Activated T-cell treated with anti-CD3 and anti-CD28 coated beads, Interleukin-2, amount 50 U/mL, for 1 hour (primary cell): ENCODE data around the gene ATG4C.

Experiments used
- DNase-seq: peaks from one replicate; pipeline ENCODE4 v3.0.0-alpha.2; 2020

ATG4C gene

DNA sequence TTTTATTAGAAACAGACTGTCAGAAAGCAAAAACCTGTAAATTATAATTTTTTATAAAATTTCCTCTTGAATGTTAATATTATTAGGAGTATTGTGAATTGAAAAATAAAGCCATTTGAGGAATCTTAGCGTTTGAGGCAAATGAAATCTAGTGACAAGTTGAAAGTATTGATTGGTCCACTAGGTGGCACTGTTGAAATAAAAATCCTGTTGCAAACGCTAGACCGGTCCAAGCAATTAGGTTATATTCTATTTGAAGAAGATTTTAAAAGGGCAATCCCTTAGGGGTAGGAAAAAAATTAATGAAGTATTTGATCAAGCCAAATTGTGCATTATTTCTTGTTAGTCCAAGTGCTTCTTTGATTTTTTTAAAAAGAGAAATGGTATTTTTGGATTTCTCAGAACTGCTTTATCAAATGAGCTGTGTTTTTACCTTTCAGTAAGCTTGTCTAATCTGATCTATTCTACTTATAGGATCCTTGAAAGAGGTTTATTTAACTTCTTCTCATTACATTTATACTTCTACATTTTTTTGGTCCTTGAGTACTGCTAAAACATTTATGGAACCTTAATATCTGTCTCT lies 57.7 kb downstream of the ATG4C start:
- no peak for DNase-seq

DNA sequence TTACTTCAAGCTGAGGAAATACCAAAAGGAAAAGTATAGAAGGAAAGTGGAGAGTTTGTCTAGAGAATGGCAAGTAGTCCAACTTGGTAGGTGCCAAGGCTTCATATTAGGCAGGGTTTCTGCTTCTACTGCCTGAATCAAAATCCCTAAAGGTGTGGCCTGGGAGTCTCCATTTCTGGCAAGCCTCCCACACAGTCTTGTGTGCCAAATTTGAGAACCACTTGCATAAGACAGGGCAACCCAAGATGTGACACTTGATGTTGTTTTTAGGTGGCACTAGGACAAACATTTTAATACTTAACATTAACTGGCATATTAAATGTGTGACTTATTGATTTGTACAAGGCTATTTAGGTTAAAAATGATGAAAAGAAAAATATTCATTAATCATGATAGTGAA lies 60.1 kb downstream of the ATG4C start:
- no peak for DNase-seq

DNA sequence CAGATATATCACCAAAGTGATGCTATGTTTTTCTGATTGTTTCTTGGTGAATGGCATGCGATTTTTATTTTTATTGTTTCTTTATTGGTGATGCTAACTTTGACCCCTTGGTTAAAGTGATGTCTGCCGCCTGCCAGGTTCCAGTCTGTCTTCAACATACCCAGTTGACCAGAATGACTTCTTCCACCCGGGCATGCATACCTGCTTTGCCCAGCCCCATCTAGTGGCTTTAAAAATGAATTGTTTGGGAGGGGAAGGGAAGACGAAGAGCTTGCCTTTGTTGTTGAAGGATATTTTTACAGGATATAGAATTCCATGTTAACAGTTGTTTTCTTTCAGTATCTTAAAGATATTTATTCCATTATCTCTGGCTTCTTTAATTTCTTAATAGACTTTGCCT lies 65.1 kb downstream of the ATG4C start:
- no peak for DNase-seq

DNA sequence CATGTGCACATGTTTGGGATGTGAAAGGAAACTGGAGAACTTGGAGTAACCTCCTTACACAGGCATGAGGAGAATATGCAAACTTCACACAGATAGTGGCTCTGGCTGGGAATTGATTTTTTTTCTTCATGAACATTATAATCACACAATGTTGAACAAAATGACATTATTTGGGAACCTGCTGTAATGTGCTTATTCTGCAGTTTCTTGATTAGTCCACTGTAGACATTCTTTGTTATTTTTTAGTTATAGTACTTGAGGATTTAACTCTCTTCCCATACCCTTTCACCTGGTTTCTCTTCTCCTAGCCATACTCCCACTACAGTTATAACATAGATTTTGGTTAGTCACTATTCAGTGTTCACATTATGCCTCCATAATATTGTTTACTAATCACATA lies 68.3 kb downstream of the ATG4C start:
- DNase-seq = no peak

DNA sequence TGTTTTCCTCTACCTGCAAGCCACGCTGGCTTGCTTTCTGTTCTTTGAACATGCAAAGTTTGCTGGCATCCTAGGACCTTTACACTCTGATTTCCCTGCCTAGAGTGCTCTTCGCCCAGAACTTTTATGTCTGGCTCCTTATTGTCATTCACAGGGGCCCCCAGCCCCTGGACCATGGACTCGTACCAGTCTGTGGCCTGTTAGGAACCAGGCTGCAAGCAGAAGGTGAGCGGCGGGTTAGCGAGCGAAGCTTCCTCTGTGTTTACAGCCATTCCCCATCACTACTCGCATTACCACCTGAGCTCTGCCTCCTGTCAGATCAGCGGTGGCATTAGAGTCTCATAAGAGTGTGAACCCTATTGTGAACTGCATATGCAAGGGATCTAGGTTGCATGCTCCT lies 73.0 kb downstream of the ATG4C start:
- no peak for DNase-seq

DNA sequence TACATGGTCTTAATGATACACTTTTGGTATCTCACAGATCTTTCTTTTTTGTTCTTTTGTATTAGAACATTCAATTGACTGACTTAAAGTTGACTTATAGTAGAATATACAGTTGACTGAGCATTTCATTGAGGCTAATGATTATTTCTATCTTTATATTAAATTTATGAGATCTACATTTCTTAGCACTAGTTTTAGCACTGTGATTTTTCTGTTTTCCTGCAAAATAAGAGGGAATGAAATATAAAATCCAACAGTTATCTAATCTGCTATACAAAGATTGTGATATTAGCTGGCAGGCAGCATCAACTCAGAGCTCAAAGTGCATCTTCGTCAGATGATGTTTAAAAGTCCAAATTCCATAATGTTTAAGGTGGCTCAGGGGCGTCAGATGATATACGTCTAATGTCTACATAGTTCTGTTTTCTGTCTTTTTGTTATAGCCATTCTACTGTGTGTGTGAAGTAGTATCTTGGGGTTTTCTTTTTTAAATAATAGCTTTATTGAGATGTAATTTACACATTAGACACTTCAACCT lies 85.4 kb downstream of the ATG4C start:
- DNase-seq = no peak

DNA sequence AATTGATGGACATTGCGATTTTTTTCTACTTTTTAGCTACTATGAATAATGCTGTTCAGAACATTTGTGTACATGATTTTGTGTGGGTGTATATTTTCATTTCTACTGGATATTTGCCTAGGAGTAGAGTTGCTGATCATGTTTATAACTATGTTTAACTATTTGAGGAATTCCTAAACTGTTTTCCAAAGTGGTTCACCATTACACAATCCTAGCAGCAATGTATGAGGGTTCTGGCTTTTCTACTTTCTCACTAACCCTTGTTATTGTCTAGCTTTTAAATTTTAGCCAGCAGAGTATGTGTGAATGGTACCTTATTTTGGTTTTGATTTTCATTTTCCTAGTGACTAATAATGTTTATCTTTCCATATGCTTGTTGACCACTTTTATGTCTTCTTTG lies 86.2 kb downstream of the ATG4C start:
- no peak for DNase-seq

DNA sequence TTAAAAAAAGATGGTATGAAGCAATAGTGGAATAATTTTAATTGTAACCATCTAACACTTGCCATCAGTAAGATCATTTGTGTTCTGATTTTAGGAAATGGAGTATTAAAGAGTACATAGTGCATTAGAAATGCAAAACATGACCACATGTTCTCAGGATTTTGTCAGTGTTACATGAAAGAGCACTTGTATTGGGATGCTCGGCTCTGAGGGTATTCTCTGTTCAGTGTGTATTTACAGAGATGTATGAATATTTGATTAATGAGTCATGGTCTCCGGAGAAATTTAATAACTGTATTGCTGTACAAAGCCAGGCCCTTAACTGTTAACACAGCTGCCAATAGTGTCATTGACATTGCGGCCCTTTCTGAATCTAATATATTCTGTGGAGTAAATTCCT lies 91.7 kb downstream of the ATG4C start:
- no peak for DNase-seq

DNA sequence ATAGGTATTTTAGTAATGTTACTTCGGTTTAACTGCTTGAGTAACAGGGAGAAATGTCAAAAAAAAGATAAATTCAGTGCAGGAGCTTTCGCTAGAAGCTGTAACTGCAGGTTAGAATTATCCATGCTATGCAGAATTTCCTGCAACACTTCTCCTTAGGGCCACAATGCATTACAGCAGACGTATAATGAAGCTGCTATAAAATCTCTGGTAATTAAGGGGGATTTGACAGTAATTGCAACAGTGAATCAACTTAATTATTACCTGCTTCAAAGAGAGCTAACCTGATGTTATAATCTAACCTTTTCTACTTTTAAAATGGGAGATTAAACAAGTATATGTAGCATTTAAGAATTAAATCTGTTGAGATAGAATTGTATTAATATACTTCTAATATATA lies 92.6 kb downstream of the ATG4C start:
- no peak for DNase-seq

DNA sequence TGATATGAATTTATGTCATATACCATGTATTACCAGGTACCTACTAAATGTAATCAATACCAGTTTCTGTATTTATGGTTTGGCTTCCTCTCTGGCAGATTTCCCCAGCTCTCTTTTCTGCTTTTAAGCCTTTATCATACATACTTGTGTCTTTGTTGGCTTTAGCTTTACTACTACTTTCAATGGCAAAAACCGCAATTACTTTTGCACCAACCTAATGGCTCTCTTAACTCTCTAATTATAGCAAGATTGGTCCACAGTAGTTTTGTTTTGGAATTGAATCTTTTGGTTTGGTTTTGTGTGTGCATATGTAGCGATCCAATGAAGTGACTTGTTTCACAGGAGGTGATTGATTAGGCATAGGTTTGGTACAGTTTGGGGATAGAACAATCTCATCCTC lies 93.6 kb downstream of the ATG4C start:
- no peak for DNase-seq

DNA sequence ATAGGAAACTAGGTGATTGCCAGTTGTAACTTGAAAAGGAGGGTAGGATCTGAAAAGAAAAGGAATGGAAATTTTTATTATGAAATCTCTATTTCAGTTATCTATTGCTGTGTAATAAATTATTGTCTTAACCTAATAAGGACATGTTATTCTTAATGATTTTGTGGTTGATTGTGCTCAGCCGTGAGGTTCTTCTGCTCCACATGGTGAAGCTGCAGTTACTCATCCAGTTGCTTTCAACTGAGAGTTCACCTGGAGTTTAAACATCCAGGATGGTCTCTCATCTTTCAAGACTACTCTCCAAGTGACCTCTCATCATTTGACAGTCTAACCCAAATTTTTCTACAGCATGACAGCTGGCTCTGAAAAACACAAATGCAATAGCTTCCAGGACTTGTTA lies 96.0 kb downstream of the ATG4C start:
- no peak for DNase-seq

DNA sequence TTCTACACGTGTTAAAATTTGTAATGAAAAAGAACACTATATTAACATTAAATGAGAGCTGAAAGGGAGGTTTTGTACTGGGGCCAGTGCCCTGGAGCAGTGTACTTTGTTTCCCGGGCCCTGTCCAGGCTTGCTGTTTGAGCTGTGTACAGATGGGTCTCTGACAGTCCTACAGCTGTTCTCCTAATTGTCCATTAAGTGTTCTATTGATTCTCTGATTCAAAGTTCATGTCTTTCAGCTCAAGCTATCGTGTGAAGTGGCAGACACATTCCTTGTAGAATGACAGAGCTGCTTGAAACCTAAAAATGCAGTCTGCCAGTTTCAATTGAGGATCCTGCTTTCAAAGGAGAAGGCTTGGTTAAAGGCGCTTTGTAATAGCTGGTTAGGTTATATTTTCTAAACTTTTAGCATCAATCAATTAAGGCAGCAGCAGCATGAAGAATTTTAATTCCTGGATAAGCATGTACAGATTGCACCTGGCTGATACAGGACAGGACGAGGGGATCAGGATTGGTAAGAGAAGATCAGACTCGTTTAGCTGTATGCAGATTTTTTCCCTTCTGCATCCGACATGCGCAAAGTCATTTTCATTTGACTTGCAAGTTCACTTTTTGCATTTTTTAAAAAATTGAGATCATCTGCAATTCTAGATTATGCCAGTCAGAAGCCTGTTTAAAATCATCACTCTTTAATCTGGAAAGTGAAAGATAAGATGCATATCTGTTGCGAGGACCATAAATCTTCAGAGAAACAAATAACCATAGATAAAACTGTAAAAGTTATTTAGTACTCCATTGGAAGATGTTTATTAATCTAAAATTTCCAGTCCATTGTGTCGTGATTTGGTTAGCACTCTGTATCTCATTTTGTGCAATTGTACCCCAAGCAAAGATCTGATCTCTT lies 98.5 kb downstream of the ATG4C start:
- no peak for DNase-seq

DNA sequence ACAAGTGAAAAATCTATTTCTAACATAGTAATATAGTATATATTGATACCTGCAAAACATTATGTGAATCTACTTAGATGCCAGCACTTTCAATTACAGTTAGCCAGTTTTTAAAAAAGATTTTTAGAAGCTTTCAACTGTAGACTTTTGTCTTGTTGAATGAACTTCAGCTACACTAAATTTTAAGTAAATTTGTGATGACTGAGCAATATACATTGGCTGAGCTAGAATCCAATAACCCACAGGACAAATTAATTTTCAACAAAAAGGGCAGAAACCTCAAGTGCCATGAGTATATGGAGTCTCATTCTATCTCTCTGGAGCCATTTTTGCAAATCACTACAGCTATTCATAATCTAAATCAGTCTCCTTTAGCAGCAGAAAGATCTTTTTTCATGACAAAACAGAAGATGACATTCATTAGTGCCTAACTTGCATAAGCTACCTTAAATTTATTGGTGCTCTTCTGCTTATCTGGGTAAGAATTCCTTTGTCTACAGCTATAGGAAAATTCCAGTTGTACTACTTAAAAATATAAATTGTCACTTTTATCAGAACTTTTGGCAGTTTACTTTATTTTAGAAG lies 100.3 kb downstream of the ATG4C start:
- DNase-seq = no peak

DNA sequence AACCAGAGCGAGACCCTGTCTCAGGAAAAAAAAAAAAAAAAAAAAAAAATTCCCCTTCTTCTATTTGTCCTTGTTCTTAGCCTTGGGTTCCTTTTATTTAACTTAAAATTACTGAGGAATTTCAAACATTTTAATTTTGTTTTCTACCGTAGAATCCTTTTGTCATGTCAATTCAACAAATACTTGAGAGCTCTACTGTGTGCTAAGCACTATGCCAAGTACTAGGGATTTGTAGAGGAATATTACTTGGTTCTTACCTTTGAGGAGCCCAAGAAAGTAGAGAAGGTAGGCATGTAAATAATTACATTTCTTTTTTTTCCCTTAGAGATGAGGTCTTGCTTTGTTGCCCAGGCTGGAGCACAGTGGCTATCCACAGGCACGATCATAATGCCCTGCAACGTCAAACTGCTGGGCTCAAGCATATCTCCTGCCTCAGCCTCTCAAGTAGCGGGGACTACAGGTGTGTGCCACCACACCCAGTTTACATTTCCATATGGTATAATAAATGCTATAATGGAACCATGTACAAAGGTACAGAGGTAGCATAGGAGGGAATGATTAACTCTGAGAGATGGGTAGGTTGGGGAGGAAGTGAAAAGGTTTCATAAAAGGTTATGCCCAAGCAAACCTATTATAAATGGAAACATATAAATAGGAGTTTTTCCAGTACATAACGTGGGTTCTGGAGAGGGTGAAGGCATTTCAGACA lies 104.0 kb downstream of the ATG4C start:
- DNase-seq = no peak

DNA sequence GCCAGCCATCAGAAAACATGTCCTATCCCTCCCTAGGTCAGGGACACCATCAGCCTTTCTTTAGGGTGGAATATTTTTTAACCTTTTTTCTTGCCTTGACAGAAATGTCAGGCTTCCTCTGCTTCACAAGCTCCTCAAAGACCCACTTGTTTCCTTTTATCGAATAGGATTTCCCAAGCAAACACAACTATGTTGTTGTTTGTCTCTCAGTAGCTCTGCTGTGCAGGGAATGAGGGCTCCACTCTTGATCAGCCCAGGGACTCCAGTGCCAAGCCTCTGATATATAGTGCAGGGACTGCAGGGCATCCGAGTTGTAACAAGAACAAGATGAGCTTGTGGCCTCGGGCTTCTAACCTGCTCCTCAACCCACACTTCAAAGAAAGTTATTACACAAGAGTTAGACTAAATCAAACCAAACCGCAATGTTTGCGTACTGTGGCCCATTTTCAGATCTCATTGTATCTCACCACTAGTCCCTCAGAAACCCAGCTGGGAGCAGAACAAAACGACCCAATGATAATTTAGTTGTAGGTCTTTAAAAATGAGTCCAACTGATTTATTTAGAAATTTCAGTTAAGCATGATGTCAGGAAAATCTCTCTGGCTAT lies 108.1 kb downstream of the ATG4C start:
- DNase-seq = no peak

DNA sequence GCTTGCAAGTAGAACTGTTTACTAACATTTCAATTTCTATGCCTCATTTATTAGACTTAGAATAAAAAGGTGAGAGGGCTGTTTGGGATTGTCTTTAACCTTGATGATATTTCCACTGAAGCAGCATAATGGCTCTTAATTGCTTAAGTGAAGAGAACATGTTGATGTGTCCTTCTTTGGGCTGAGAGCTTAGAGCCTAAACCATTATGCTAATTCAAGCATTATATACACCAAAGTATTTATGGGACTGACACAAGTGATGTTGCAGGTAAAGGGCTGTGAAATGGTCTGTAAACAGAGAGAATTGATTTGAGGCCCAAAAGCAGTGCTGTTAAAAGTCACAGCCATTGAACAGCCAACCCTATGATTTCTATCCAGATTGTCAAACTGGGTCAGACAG lies 113.9 kb downstream of the ATG4C start:
- DNase-seq = no peak

DNA sequence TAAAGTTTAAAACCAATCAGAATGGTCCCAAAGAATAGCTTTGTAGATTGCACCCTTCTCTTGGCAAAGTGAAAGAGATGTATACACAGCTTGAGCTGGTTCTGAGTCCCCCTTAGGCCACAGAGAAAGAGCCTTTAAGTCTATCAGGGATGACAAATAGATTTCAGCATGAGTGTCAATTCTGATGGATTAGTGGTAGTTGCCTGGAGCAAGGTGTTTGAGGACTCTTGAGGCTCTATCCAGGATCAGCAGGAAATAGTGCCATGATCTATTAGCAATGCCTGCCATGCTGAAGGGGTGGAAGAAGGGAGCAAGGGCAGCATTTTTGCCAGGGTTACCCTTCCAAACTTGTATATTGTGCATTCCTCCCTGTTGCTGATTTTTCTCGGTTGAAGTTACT lies 116.6 kb downstream of the ATG4C start:
- DNase-seq = no peak

DNA sequence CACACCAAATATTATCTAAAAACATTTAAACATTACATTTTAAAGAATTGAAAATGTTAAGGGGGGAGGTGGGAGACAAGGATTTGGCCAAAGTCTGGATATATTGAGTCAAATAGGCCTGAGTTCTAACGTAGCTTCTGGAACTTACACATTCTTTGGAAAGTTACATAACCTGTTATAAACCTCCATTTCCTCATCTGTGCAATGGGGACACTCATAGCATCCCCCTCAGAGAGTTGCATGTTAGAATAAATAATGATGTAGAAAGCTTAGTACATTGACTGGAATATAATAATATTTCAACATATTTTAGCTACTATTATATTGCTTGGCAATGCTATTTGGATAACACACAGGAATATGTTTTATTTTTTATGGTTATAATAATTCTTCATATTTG lies 117.7 kb downstream of the ATG4C start:
- DNase-seq = no peak

DNA sequence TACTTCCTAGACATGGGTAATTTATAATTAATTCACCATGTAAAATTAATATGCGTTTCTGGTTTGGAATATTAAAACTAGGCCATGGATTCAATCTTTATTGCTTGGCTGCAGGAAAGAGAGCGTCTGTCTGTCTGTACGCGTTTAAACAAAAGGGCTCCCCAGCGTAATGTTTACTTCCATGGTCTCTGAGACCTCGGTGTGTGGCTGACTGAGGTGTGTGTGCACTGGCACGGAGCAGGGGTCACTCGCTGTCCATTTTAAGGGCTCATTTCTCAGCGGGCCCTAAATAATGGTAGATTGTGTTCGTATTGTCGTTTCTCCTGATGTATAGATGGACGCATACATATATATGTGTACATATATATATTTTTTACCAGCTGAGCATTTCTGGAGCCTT lies 119.6 kb downstream of the ATG4C start:
- DNase-seq = no peak

DNA sequence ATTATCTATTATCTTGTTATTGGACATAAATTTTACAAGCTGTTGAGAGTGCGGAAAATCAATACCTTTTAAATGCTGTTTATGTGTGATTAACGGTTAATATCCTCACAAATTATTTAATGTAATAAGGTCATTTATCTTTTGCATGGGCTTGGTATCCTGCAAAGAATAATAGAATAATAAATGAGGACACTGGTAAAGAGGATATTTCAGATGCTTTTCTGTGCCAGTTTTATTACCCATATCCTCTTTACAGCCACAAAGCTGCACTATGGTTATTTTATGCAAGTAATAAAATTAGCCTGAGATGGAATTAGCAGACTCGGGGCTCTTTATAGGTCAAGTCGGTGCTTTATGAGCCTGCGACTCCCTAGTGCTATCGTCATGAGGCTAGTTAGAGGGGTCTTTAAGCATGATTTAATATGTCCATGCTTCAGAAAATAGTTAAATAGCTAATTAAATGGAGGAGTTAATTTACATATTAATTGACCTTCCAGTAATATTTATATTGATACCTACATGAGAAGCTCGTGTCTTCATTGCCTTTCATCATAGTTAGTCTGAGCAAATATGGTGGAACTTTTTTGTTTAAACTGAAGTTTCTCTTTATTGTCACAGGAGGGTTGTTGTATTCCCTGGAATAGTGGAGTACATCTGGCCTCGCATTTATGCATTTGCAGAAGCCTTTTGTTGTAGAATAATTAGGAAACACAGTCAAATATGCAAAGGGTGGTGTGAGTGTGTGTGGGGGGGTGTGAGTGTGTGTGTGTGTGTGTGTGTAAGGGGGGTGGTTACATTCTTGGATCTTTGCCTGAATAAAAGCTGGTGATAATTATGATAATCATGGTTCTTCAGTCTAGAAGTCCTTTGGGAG lies 120.3 kb downstream of the ATG4C start:
- no peak for DNase-seq

DNA sequence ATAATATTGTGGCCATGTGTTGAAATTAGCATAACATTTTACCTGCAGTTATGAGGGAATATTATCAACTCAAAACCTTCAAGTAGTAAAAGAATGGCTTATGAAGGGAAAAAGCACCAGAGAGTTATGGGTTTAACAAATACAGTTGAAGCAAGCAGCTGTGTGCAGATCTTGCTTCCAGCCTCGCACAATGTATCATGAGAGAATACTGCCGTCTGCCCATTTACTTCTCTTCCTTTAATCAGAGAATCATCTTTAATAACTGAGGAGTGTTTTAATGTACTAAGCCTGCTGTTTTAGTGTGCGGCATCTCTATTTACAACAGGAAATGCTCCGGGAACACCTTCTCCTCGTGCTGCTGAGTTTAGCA lies 120.9 kb downstream of the ATG4C start:
- DNase-seq = no peak

DNA sequence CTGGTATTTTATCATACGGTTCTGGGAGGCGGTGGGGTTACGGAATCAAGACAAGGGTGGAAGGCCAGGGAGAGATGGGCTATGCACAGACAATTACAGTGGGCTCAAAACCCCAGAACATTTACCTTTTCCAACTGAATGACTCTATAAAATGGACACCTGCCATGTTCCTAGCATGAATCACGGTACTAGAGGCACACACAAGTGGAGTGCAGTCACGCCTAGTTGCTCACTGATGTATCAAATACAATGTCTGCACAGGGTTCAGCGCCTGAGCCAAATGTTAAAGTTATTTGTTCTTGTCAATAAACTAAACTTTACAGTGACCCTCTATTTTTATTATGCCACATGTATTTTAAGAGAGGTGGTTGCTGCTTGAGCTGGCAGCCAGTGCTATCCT lies 121.4 kb downstream of the ATG4C start:
- DNase-seq = no peak
